ENCODE results near the gene PECR. TPM values are rescaled to one million over a fixed set of nuclear protein-coding genes. Genes with fewer than 3 reads are reported as not detected.

Gene PECR
- total and polyA plus RNA-seq, 3 donors from 2014 or later: 3.0 to 4.0 (median 3.0) TPM

- Histone ChIP-seq H3K27ac (no peak overlapping the region), H3K9me3 (no peaks in the 10 kb centered on the region), H3K4me3 (no peak overlapping the region), H3K36me3 (ENCODE audit: low read depth, missing control alignments) (no peaks in the 10 kb centered on the region), H3K27me3 (no peaks in the 10 kb centered on the region), H3K4me1 (no peaks in the 10 kb centered on the region)
- intact Hi-C loops (cut with DNase I; ENCODE audit: low total_unique reads): no loop called here
- WGBS, 2 donors: 71 to 74% methylated on average over 1 of the region's 1 CpG
- TF ChIP-seq, protein P1, sequence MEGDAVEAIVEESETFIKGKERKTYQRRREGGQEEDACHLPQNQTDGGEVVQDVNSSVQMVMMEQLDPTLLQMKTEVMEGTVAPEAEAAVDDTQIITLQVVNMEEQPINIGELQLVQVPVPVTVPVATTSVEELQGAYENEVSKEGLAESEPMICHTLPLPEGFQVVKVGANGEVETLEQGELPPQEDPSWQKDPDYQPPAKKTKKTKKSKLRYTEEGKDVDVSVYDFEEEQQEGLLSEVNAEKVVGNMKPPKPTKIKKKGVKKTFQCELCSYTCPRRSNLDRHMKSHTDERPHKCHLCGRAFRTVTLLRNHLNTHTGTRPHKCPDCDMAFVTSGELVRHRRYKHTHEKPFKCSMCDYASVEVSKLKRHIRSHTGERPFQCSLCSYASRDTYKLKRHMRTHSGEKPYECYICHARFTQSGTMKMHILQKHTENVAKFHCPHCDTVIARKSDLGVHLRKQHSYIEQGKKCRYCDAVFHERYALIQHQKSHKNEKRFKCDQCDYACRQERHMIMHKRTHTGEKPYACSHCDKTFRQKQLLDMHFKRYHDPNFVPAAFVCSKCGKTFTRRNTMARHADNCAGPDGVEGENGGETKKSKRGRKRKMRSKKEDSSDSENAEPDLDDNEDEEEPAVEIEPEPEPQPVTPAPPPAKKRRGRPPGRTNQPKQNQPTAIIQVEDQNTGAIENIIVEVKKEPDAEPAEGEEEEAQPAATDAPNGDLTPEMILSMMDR (IDR thresholded peaks at IDR 0.05): peak; percentile 60 to 91 (median 83)
- TF ChIP-seq POLR2A (IDR thresholded peaks at IDR 0.05): no peak
- DNase-seq: peak; percentile 88
Measured at GRCh38 chr2:216034065-216034464, 47.5 kb downstream of the PECR start.

DNA sequence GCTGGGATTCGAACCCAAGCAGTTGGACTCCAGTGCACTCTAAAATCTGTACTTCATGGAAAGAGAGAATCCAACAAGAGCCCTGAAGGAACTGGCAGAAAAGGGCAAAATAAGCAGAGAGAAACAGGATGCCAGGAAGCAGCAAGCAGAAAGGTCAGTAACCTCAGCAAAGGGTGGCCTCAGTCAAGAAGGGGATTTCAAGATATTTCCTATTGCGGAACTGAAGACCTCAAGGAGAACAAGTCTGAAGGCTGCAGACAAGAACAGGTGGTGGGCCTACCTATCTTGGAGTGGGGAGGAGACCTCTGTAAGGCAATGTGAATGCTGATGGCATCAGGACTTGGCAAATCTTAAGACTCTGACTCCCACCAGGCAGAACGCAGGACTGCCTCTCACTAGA is 48.2 kb downstream of the PECR start:
- H3K9me3 ChIP-seq: no peaks in the 10 kb centered on the region
- 95 to 97% methylated on average over 3 of the region's 3 CpGs for WGBS, 2 donors
- no peak overlapping the region for H3K27ac ChIP-seq
- no peaks in the 10 kb centered on the region for H3K4me1 ChIP-seq
- no peak overlapping the region for H3K4me3 ChIP-seq
- no peak for DNase-seq
- H3K27me3 ChIP-seq: no peaks in the 10 kb centered on the region
- no peaks in the 10 kb centered on the region for H3K36me3 ChIP-seq (ENCODE audit: low read depth, missing control alignments)
- intact Hi-C loops (cut with DNase I; ENCODE audit: low total_unique reads): no loop called here
- TF ChIP-seq, protein P1 (IDR thresholded peaks at IDR 0.05): no peak
- no peak for TF ChIP-seq POLR2A (IDR thresholded peaks at IDR 0.05)

DNA sequence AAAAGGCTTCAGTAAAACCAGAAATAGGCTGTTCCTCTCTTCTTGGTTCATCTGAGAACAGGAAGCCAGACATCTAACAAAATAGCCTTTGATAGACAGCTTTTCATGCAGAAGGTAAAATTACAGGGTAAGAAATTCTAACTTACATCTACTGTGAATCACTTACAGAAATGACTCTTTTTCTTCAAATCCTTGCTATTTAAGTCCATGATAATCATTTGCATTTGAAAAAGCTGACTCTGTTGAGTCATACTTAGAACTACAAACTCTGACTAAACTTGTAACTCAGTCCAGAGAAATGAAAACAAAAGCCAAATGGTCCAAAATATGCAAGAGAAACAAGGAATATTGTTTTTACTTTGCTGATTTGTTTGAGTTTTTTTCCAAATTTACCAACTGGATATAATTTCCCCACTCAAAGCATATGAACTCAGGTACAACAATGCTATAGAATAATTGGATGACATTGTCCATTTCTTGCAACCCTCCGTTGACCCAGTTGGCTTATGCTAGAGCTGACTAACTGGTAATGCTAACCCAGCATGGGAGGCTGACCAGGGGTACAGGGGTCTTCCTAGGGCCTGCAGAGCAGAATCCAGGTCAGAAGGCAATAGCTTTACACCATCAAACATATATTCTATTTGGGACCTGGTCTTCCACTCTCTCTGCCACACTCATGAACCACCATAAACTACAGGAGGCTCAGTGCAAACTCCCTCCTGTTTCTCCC is 49.5 kb downstream of the PECR start:
- Histone ChIP-seq H3K9me3 (no peaks in the 10 kb centered on the region), H3K4me3 (no peak overlapping the region), H3K27ac (no peak overlapping the region), H3K27me3 (no peaks in the 10 kb centered on the region), H3K36me3 (ENCODE audit: low read depth, missing control alignments) (no peaks in the 10 kb centered on the region), H3K4me1 (no peaks in the 10 kb centered on the region)
- no peak for DNase-seq
- 94 to 100% methylated on average over 1 of the region's 1 CpG for WGBS, 2 donors
- TF ChIP-seq, protein P1 (IDR thresholded peaks at IDR 0.05): no peak
- no peak for TF ChIP-seq POLR2A (IDR thresholded peaks at IDR 0.05)
- intact Hi-C loops (cut with DNase I; ENCODE audit: low total_unique reads): no loop called here

DNA sequence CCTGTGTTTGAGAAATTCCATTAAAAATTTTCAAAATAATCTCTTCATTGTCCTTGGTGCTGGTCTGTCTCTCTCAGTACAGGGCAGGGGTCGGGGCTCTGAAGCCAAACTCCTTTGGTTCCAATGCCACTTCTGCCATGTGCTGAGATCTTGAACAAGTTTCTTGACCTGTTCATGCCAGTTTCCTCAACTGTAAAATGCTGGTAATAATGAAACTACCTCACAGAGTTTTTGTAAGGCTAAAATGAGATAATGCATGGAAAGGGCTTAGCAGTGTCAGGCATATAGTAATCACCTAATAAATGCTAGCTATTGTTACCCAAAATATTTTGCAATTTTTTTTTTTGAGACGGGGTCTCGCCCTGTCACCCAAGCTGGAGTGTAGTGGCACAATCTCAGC is 51.4 kb downstream of the PECR start:
- WGBS, 2 donors: 95 to 97% methylated on average over 3 of the region's 3 CpGs
- no peaks in the 10 kb centered on the region for H3K4me1 ChIP-seq
- H3K9me3 ChIP-seq: no peaks in the 10 kb centered on the region
- no peak overlapping the region for H3K27ac ChIP-seq
- intact Hi-C loops (cut with DNase I; ENCODE audit: low total_unique reads): no loop called here
- no peaks in the 10 kb centered on the region for H3K36me3 ChIP-seq (ENCODE audit: low read depth, missing control alignments)
- no peaks in the 10 kb centered on the region for H3K27me3 ChIP-seq
- no peak for DNase-seq
- TF ChIP-seq, protein P1 (IDR thresholded peaks at IDR 0.05): no peak
- no peak for TF ChIP-seq POLR2A (IDR thresholded peaks at IDR 0.05)
- no peak overlapping the region for H3K4me3 ChIP-seq
